Non-pigmented ciliary epithelial cell (primary cell): Measurements from ENCODE around the gene AACS.
"Not testable (repeated sequence)": the region's sequence is repeated elsewhere in the genome, so short reads cannot be mapped to it uniquely, and the experiment has no call there.

ENCODE experiments used
- DNase-seq: peaks from one replicate; pipeline ENCODE4 v3.0.0-alpha.2; 2010; ENCODE audit warnings: low read depth

The AACS gene

GRCh38 chr12:125057708-125058107, 7.5 kb upstream of the AACS start:
- DNase-seq: no peak

- DNase-seq: no peak
Measured at GRCh38 chr12:125061229-125061628, 4.0 kb upstream of the AACS start.

GRCh38 chr12:125063522-125063921, 1.7 kb upstream of the AACS start:
- DNase-seq: not testable (repeated sequence)

DNA sequence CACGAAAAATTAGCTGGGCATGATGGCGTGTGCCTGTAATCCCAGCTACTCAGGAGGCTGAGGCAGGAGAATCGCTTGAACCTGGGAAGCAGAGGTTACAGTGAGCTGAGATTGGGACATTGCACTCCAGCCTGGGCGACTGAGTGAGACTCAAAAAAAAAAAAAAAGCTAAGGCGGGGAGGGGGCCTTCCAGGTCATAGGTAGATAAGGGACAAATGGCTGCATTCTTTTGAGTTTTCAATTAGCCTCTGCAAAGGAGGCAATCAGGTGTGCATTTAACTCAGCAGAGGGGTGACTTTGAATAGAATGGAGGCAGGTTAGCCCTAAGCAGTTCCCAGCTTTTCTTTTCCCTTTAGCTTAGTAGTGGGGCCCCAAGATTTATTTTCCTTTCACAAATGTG, 743 bp upstream of the AACS start:
- DNase-seq: no peak

DNA sequence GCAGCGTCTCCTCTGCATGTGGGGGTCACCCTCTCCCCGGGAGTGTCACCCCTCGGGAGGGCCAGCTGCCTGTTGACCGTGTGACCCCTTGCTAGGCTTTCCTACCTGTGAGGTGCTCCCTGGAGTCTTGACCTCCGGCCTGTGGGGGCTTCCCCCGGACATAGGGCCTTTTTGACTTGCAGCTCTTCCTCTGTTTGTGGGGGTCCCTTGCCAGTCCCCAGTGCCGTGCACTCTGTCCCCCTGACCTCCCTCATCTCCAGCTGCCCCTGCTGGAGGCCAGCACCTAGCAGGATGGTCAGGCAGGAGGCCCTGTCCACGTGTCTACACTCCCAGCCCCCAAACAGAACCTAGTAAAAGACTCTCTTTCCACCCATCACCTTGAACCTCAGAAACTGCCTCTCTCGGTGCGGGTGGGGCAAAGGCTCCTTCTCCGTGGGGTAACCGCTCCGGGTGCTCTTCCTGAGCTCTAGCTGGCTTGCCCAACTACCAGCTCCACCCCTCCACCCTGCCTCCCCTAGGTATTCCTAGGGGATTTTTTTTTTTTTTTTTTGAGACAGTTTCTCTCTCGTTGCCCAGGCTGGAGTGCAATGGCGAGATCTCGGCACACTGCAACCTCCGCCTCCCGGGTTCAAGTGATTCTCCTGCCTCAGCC, 810 bp downstream of the AACS start:
- no peak for DNase-seq

GRCh38 chr12:125068391-125068790, 3.2 kb downstream of the AACS start:
- no peak for DNase-seq

DNA sequence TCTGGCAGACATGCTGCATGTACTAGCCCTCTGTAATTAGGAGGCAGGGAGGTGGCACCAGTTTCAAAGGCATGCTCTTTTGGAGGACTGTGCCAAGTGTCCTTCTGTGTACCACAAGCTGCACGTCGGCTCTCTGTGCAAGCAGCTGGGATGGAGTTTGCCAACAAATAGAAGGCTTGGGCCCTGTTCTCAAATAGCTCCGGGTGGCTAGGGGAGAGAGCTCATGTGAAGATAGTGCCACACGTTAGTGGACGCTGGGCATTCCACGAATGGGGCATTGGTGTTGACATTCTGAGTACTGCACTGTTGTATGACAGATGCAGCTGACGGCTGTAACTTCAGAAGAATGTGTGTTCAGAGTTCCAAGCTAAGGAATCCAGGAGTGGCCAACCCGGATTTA, 4.4 kb downstream of the AACS start:
- DNase-seq: no peak

GRCh38 chr12:125070112-125070511, 4.9 kb downstream of the AACS start:
- no peak for DNase-seq

GRCh38 chr12:125070661-125071390, 5.6 kb downstream of the AACS start:
- no peak for DNase-seq

- DNase-seq: no peak
Measured at GRCh38 chr12:125071456-125071855, 6.2 kb downstream of the AACS start.

- DNase-seq: no peak
Measured at GRCh38 chr12:125072496-125072895, 7.3 kb downstream of the AACS start.

- DNase-seq: not testable (repeated sequence)
Measured at GRCh38 chr12:125074294-125074693, 9.1 kb downstream of the AACS start.

DNA sequence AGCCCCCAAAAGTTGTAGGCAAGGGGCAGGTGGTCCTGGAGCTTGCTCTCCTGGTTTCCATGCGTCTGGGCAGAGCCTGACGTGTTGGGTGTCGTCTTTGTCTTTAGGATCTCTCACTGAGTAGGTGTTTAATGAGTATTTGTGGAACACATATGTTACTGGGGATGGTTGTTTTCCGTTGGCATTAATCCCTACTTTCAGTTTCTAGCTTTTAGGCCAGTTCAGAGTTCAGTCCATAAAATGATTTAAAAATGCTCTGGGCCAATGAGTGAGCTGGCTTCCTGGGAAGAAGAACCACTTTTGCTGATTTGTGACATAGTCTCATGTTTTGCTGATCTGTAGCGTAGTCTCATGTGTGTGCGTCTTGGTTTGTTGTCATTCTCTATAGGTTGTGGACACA, 10.9 kb downstream of the AACS start:
- no peak for DNase-seq

- DNase-seq: no peak
Measured at GRCh38 chr12:125079084-125079483, 13.8 kb downstream of the AACS start.

- no peak for DNase-seq
Measured at GRCh38 chr12:125079648-125080645, 14.7 kb downstream of the AACS start.

DNA sequence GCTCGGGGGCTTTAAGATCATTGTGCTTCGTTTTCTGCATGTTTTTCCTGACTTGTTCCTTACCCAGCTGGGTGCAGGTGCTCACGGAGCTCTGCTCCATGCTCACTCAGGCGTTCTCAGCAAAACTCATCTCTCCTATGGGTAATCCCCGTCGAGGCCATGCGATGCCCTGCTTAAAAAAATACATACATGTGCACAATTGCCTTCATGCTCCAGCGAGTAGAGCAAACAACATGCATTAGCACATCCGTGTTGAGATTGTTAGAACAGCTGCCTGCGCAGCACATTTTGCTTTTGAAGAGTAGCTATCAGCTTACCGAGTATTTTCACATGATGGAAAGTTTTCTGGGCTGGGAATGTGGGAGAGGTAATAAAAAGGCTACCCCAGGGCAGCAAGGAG, 16.2 kb downstream of the AACS start:
- DNase-seq: no peak

DNA sequence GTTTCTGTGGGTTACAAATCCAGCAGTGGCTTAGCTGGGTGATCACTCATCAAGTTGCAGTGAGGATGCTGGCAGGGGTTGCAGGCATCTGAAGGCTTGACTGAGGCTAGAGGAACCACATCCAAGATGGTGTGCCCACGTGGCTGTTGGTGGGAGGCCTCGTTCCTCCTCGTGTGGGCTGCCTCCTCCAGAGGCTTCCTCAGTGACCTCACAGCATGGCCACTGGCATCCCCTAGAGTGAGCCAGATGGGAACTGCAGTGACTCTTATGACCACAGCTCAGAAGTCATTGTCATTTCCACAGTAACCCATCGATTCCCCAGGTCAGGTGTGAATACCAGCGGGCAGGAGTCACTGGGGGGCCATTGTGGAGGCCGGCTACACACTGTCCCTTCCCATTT, 17.8 kb downstream of the AACS start:
- DNase-seq: no peak

- not testable (repeated sequence) for DNase-seq
Measured at GRCh38 chr12:125088199-125088598, 23.0 kb downstream of the AACS start.

DNA sequence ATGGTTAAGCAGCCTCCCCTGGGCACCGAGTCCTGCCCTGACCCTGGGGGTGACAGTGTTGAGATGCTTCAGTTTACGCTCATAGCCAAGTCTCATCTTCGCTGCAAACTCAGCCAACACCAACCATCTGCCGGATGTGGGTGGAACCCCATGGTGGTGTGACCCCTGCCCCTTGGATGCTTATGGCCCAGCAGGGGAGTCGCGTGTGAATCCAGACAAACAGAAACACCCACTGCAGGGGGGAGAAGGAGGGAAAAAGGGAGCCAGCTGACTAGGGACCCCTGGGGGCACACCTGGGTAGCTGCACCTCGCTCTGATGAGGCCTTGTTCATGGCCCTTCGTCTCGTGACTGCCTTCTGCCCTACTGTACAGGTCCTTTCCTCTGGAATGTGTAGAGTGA, 23.8 kb downstream of the AACS start:
- no peak for DNase-seq

- DNase-seq: no peak
Measured at GRCh38 chr12:125089626-125090025, 24.4 kb downstream of the AACS start.

- DNase-seq: no peak
Measured at GRCh38 chr12:125090437-125090836, 25.2 kb downstream of the AACS start.

GRCh38 chr12:125091401-125091800, 26.2 kb downstream of the AACS start:
- DNase-seq: no peak
